ENCODE measurements around the gene BTBD9. TPM values are rescaled to one million over a fixed set of nuclear protein-coding genes. Genes with fewer than 3 reads are reported as not detected.

BTBD9 gene
- total RNA-seq, 4 donors from 2014 or later: 11.7 to 17.7 (median 14.1) TPM

DNA sequence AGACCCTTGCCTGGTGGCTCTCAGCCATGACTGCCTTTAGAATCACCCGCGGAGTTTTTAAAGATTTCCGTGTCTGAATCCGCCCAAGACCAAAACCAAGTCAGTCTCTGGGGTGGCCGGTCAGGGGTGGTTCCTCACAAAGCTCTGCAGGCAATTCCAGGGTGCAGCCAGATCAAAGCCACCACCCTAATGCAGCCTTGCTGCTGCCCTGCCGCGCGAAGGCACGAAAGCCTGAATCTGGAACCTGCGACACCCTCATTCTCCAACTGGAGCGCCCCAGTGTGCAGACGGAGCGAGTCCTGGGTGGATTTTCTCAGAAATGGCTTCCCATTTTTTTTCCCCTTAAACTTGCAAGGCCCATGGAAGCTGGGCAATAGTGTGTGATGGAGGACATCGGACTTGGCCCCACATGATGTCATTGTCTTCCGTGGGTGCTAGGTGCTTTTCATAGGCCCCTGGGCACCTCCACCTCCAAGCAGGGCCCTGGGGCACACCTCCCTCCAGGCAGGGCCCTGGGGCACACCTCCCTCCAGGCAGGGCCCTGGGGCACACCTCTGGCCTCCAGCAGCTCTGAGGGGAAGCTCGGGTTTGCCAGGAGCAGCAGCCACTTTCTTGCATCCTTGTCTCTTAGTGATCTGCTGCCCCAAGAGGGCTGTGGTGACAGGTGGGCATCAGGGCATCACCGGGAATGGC lies 477.1 kb downstream of the BTBD9 start:
- TF ChIP-seq, protein P1, sequence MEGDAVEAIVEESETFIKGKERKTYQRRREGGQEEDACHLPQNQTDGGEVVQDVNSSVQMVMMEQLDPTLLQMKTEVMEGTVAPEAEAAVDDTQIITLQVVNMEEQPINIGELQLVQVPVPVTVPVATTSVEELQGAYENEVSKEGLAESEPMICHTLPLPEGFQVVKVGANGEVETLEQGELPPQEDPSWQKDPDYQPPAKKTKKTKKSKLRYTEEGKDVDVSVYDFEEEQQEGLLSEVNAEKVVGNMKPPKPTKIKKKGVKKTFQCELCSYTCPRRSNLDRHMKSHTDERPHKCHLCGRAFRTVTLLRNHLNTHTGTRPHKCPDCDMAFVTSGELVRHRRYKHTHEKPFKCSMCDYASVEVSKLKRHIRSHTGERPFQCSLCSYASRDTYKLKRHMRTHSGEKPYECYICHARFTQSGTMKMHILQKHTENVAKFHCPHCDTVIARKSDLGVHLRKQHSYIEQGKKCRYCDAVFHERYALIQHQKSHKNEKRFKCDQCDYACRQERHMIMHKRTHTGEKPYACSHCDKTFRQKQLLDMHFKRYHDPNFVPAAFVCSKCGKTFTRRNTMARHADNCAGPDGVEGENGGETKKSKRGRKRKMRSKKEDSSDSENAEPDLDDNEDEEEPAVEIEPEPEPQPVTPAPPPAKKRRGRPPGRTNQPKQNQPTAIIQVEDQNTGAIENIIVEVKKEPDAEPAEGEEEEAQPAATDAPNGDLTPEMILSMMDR (IDR thresholded peaks at IDR 0.05; ENCODE audit: low read depth): no peak

GRCh38 chr6:38161754-38162492 lies 477.8 kb downstream of the BTBD9 start:
- TF ChIP-seq, protein P1 (IDR thresholded peaks at IDR 0.05; ENCODE audit: low read depth): no peak

DNA sequence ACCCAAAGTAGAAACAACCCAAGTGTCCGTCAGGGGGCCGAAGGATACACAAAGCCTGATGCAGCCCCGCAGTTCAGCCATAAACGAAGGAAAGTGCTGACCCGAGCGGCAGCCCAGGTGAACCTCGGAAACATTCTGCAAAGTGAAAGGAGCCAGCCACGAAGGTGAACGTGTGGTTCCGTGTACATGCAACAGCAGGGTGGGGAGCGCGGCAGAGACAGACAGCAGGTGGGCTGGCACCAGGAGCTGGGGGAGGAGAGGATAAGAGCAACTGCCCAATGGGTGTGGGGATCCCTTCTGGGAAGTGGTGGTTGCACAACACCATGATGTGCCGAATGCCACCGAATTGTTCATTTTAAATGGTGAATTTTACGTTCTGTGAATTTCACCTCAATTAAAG lies 478.4 kb downstream of the BTBD9 start:
- TF ChIP-seq, protein P1 (IDR thresholded peaks at IDR 0.05; ENCODE audit: low read depth): no peak

- TF ChIP-seq, protein P1 (IDR thresholded peaks at IDR 0.05; ENCODE audit: low read depth): no peak
Measured at GRCh38 chr6:38160831-38161230, 478.9 kb downstream of the BTBD9 start.

DNA sequence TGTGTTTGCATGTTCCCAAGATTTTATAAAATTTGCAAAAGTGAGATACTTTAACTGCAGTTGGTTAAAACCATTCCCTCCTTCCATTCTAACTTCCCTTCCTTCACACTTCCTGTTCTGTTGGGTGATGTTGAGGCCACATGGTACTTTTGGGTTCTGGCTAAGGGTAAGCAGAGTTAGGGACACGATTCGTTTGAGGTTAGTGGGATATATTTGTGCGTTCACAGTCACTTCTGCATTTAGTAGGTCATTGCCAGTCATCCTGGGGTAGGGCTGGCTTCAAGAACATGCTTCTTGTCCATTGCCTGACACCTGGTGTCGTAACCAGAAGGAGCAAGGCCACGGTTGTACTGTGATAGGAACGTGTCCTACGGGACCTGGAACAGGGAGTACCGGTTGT lies 480.1 kb downstream of the BTBD9 start:
- TF ChIP-seq, protein P1 (IDR thresholded peaks at IDR 0.05; ENCODE audit: low read depth): no peak

- TF ChIP-seq, protein P1 (IDR thresholded peaks at IDR 0.05; ENCODE audit: low read depth): no peak
Measured at GRCh38 chr6:38158762-38159350, 480.9 kb downstream of the BTBD9 start.

DNA sequence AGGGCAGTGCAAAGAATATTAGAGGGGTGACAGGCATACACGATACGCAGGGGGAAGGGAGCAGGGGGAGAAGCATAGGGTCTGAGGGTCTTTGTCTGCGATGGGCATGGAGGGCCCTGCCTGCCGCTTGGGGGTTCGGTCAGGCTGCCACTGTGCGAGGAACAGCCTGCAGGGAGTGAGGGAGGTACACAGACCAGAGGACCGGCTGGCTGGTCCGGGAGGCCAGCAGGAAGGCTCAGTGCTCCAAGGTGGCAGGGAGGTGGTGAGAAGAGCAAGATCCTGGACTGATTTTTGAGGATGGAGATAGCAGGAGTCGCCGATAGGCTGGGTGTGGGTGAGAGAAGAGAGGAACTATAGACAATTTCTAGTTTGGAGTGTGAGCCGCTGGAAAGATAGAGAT lies 481.8 kb downstream of the BTBD9 start:
- TF ChIP-seq, protein P1 (IDR thresholded peaks at IDR 0.05; ENCODE audit: low read depth): no peak
